Measurements from ENCODE around the gene LAMTOR3.

- TF ChIP-seq POLR2AphosphoS5 (IDR thresholded peaks at IDR 0.05; ENCODE audit: control insufficient read depth, insufficient read depth, low read depth, low read length) (no peak), LEF1 (IDR thresholded peaks at IDR 0.05) (no peak), POLR2A (conservative IDR thresholded peaks at IDR 0.05) (no peak), GMEB1 (CRISPR knock-in tag; IDR thresholded peaks at IDR 0.05) (no peak), E2F4 (CRISPR knock-in tag; IDR thresholded peaks at IDR 0.05; ENCODE audit: low read depth) (no peak), NFYB (IDR thresholded peaks at IDR 0.05; ENCODE audit: extremely low read depth, insufficient read length) (no peak), KAT7 (CRISPR knock-in tag; IDR thresholded peaks at IDR 0.05; ENCODE audit: borderline replicate concordance) (no peak), USF1 (CRISPR knock-in tag; IDR thresholded peaks at IDR 0.05) (no peak), ZNF175 (CRISPR knock-in tag; IDR thresholded peaks at IDR 0.05; ENCODE audit: low read depth) (no peak), ZNF347 (CRISPR knock-in tag; IDR thresholded peaks at IDR 0.05; ENCODE audit: low read depth) (no peak), SMARCA5 (IDR thresholded peaks at IDR 0.05) (no peak), POLR2B (IDR thresholded peaks at IDR 0.05; ENCODE audit: low read depth, partially characterized antibody) (no peak), ETS1 (conservative IDR thresholded peaks at IDR 0.05; ENCODE audit: control insufficient read depth, low read depth, low read length) (no peak)
Measured at GRCh38 chr4:99915449-99915848, 21.2 kb upstream of the LAMTOR3 start.
